GM21825 (cell line): ENCODE data around the gene ATP2B1.
"Not testable (repeated sequence)": the region's sequence is repeated elsewhere in the genome, so short reads cannot be mapped to it uniquely, and the experiment has no call there.

ENCODE experiments used
- ATAC-seq: cut with Tn5 transposase; IDR thresholded peaks from one replicate; pipeline ENCODE4 v1.9.1; 2021; ENCODE audit warnings: mild to moderate bottlenecking, moderate library complexity; ENCODE audit not compliant: unreplicated experiment

The ATP2B1 gene

DNA sequence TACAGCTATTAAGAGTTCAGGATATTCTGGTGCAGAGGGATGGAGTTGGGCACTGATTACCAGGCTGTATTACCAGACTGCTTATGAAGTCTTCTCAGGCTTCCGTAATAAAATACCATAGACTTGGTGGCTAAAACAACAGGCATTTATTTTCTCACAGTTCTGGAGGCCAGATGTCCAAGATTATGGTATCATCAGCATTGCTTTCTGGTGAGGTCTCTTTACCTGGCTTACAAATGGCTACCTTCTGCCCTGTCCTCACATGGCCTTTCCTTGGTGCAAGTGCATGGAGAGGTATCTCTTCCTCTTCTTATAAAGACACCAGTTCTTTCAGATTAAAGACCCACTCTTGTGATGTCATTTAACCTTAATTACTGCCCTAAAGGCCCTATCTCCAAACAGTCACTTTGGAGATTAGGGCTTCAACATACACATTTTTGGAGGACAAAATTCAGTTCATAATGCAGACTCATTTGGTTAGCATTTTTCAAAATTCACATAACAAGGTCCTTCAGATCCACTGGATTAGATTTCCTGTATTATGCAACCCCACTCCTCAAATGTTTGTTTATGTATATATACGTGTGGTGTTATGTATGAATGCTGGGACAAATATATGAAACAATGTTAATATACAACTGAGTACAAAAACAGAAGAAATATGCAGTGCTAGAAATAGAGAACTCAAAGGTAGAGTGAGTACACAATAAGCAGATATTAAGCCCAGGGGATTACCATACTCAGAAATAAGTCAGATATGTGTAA lies 9.3 kb upstream of the ATP2B1 start:
- no peak for ATAC-seq

DNA sequence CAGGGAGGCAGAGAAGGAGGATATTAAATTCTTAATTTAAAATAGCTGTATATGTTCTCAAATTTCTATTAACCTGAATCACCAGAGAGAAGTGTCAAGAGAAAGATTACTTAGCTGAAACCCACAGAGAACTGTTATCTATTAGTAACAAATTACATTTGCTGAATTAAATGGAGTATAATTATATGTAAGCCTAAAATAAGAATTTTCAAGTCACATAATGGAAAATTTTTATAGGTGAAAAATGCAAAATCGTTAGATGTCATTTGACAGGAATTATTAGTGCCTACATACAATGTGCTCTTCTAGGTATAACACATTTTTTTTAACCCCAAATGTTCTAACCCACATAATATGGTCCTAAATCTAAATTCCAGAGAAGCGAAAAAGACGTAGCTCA lies 4.1 kb upstream of the ATP2B1 start:
- ATAC-seq: no peak

GRCh38 chr12:89710873-89711750 lies 2.5 kb upstream of the ATP2B1 start:
- ATAC-seq: no peak

- no peak for ATAC-seq
These were observed 1.6 kb upstream of the ATP2B1 start for GRCh38 chr12:89709995-89710872.

DNA sequence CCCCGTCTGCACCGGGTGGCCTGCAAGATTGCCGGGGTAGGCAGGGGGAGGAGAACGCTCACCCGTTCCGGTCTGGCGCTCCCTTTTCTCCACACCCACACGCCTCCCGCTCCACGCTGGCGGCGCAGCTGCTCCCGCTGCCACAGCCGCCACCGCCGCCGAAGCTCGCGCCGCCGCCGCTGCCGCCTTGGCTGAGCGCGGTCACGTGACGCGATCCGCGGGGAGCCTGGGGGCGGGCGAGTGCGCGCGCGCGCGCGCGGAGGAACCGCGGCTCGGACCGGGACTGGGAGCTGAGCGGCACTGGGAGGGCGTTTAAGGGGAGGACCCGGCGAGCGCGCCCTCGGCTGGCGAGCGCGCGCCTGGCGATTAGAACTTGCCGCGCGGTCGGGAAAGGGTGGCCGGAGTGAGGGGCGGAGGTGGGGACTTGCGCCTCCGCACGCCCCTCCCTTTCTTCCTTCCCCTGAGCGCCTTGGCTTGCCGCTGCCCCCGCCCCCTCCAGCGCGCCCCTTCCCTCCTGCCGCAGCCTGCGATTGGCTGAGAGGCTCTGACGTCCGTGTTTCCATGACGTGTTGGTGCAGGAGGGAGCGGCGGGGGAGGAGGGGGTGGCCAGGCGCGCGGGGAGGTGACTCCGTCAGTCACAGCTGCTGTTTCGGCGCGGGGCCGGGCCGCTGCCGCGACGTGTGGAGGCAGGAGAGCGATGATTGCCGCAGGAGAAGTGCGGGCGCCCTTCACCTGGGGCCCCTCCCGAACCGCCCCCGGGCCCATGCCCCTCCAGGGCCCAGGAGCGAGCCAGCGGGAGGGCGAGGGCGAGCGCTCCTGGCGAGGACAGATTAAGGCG lies 738 bp upstream of the ATP2B1 start:
- peak; percentile 72 for ATAC-seq

- peak; percentile 1 for ATAC-seq
These were observed 704 bp downstream of the ATP2B1 start for GRCh38 chr12:89707703-89708564.

DNA sequence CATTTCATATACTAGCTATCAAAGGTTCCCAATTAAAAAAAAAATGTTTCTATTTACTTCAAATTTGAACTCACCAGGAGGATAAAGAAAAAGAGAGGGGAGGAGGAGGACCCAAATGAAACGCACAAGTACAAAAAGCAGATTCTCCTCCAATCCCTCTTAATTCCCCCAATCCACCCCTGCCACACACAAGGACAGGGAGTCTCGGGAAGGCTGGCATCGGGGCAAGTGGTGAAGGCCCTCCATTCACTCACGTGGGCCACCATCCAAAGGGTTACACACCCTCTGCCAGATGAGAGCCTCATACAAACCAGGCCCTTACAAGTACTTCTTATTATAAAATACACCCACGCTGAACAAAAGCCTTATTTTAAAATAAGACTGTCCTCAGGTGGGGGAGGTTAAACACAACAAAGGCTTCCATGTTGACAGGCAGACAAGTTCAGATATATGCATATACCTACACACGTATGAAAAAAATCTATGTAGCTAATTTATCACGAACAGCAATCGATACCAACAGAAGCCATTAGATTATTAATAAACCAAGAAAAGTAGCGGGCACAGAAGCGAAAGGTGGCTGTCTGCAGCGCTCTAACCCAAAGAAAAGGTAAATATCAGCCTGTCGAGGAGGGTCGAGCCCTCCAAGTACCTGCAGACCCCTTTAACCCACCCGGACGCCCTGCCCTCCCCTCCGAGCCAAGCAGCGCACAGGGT lies 1.5 kb downstream of the ATP2B1 start:
- ATAC-seq: no peak

GRCh38 chr12:89706551-89706950 lies 2.1 kb downstream of the ATP2B1 start:
- no peak for ATAC-seq

DNA sequence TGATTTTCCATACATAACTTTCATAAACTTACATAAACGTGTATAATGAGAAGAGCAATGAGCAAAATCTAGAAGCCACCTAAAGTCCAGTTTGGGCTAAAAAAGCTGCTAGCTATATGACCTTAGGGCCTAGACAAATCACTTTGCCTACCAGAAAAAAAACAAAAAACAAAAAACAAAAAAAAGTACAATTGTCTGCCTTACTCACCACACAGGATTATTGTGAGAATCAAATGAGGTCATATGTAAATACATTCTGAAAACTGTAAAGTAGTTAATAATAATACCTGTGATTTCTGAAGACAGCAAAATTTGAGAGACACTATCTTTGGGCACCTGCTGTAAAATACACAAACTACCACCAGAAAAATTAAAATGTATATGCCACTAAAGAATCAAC lies 4.2 kb downstream of the ATP2B1 start:
- ATAC-seq: no peak

DNA sequence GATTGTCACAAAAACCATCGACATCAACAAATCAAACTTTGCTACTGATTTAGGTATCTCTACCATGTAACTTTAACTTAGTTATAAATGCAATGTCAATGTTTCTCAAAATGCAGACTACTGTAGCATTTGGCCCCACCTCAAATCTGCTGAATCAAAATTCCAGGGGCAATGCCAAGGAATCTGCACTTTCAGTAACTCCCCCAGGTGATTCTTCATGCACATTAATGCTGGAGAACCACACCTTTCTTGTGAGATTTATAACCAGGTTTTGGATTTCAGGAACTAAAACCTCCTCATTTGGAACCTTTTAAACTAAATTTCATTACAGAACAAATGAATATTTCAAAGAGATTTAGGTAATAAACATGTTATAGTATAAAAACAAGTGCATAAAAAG lies 4.9 kb downstream of the ATP2B1 start:
- ATAC-seq: no peak

DNA sequence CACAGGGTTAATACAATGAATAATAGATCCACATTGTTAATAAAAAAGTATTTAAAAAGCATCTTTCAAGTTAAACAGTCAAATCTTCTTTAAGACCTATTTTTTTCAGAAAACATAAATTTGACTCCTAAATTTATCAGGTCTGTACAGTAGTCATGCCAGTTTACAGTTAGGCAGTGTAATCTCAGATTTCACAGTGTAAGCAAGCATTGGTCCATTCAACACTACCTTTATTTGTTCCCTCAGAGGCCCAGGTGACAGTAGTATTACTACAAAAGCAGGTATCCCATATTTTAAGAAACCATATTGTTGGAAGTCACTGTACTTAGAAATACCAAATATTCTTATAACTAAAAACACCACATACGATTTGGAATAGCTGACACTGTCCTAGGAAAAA lies 6.1 kb downstream of the ATP2B1 start:
- ATAC-seq: no peak

GRCh38 chr12:89701606-89702206 lies 6.9 kb downstream of the ATP2B1 start:
- ATAC-seq: no peak

DNA sequence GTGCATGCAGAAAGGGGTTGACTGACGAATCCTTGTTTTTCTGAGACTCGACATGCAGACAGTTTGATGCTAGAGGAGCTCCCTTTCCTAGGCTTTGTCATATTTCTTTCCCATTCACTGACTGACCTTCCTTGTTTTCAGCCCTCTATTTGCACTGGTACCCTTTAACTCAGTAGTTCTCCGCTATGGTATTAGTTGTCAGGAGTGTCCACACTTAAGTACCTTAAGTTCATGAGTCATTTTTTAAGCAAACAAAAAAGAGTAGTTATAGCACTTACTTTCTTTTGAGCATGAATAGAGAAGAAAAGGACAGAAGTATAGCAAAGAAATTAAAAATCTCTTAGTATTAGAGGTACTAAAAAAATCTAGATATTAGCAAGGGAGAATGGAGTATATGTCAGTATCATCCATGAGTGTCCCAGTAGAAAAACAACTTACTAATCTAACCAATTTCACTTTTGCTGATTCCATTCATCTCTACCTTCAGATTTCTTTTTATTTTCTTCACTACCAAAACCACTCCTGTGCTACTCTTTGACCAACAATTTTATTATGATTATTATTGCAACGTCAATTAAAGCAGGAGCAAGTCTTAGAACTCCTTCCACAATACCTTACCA lies 8.3 kb downstream of the ATP2B1 start:
- no peak for ATAC-seq

DNA sequence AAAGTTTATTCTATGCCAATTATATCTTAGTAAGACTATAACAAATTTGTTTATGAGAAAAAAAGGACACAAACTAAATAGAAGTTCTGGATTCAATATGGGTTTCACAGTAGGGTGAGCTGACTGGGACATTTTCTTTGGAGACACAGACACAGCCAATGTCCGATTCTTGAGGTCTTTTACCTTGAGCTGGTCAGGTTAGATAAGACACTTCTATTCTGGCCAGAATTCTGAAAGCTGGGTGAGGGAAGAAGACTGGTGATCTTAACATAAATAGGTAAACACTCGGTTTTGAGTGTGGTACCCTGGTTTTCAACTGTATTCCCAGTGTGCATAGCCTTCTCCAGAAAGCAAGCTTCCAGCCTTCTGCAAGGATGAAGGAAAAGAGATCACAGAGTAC lies 10.0 kb downstream of the ATP2B1 start:
- no peak for ATAC-seq

- ATAC-seq: not testable (repeated sequence)
These were observed 10.9 kb downstream of the ATP2B1 start for GRCh38 chr12:89697728-89698127.

- no peak for ATAC-seq
These were observed 11.3 kb downstream of the ATP2B1 start for GRCh38 chr12:89697296-89697695.

DNA sequence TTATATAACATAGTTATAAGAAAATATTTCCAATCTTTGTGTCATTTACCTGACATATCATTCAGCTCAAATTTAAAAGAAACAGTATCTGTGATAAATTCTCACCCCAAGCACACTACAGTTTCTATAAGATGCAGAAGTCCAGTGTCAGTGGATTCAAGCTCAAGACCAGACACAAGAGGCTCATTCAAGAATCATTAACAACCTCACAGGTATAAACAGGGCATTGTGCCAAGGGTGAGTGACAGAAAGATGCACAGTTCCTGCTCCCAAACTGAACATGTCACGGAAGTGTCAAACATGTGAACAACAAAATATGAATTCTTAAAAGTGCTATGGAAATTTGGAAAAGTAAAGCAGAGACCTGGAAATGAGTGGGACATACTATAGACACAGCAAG lies 12.8 kb downstream of the ATP2B1 start:
- ATAC-seq: peak; percentile 72

DNA sequence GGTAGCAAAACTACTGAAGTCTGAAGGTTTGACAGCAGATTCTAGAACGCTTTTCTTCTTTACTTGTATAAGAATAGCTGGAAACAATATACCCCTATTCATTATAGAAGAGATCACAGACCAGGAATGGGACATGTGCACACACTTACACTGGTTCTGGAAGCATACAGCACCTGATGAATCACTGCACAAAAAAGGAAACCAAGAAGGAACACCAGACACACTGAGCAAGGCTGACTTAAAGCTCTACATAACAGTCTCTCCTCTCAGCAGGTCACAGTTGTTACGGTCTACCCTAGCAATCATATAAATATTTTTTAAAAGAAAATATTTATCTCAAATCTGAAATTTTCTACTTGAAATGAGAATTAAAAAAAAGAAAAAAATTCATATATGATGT lies 13.5 kb downstream of the ATP2B1 start:
- no peak for ATAC-seq
